AG20443 (cell line): ENCODE results near the gene SCGB2B2.
"Not testable (repeated sequence)": the region's sequence is repeated elsewhere in the genome, so short reads cannot be mapped to it uniquely, and the experiment has no call there.

Experiments
- DNase-seq: peaks from one replicate; pipeline ENCODE4 v3.0.0; 2012; ENCODE audit warnings: low spot score, mixed read lengths

The SCGB2B2 gene

GRCh38 chr19:34676697-34677385 lies at the start of gene SCGB2B2:
SCGB2B2 (minus strand) TSS chr19:34677159; CDS start chr19:34594563, 82,596 bp downstream.
- peak; percentile 82 for DNase-seq

- DNase-seq: no peak
Observed at GRCh38 chr19:34725400-34725799, 48.4 kb upstream of the SCGB2B2 start.

- no peak for DNase-seq
Observed at GRCh38 chr19:34722353-34722752, 45.4 kb upstream of the SCGB2B2 start.

GRCh38 chr19:34715357-34715756 lies 38.4 kb upstream of the SCGB2B2 start:
- DNase-seq: no peak

- no peak for DNase-seq
Observed at GRCh38 chr19:34713262-34713637, 36.3 kb upstream of the SCGB2B2 start.

- peak; percentile 85 for DNase-seq
Observed at GRCh38 chr19:34712395-34713261, 35.7 kb upstream of the SCGB2B2 start.

GRCh38 chr19:34711890-34712289 lies 34.9 kb upstream of the SCGB2B2 start:
- DNase-seq: no peak

GRCh38 chr19:34707661-34708060 lies 30.7 kb upstream of the SCGB2B2 start:
- no peak for DNase-seq

GRCh38 chr19:34692549-34692948 lies 15.6 kb upstream of the SCGB2B2 start:
- no peak for DNase-seq

- DNase-seq: no peak
Observed at GRCh38 chr19:34690372-34690771, 13.4 kb upstream of the SCGB2B2 start.

- no peak for DNase-seq
Observed at GRCh38 chr19:34688592-34688991, 11.6 kb upstream of the SCGB2B2 start.

- no peak for DNase-seq
Observed at GRCh38 chr19:34687348-34687747, 10.4 kb upstream of the SCGB2B2 start.

- no peak for DNase-seq
Observed at GRCh38 chr19:34686455-34686854, 9.5 kb upstream of the SCGB2B2 start.

- DNase-seq: not testable (repeated sequence)
Observed at GRCh38 chr19:34685266-34685665, 8.3 kb upstream of the SCGB2B2 start.

GRCh38 chr19:34681478-34681877 lies 4.5 kb upstream of the SCGB2B2 start:
- no peak for DNase-seq

GRCh38 chr19:34678421-34678820 lies 1.5 kb upstream of the SCGB2B2 start:
- no peak for DNase-seq

- DNase-seq: no peak
Observed at GRCh38 chr19:34678085-34678412, 1.1 kb upstream of the SCGB2B2 start.

GRCh38 chr19:34677386-34678084 lies 576 bp upstream of the SCGB2B2 start, which contains the start of gene ZNF302:
ZNF302 (plus strand) TSS chr19:34677678; CDS start chr19:34678805, 1,127 bp downstream.
- peak; percentile 98 for DNase-seq

- DNase-seq: no peak
Observed at GRCh38 chr19:34675919-34676318, 1.0 kb downstream of the SCGB2B2 start.

GRCh38 chr19:34675250-34675649 lies 1.7 kb downstream of the SCGB2B2 start:
- no peak for DNase-seq

GRCh38 chr19:34673590-34673989 lies 3.4 kb downstream of the SCGB2B2 start:
- DNase-seq: no peak

GRCh38 chr19:34671972-34672371 lies 5.0 kb downstream of the SCGB2B2 start:
- DNase-seq: no peak

GRCh38 chr19:34669305-34669704 lies 7.7 kb downstream of the SCGB2B2 start:
- DNase-seq: no peak
